ENCODE data around the gene ATP6V0D1.

The ATP6V0D1 gene

GRCh38 chr16:67389911-67390815 is 90.8 kb downstream of the ATP6V0D1 start:
- peak; percentile 17 to 71 for DNase-seq

- no peak for DNase-seq
These were observed 92.4 kb downstream of the ATP6V0D1 start for GRCh38 chr16:67388591-67388990.

- DNase-seq = no peak
These were observed 92.8 kb downstream of the ATP6V0D1 start for GRCh38 chr16:67388191-67388590.

Measured in CD4-positive, alpha-beta T cell treated with Interleukin-1 beta for 1 hour (primary cell).